Activated naive CD4-positive, alpha-beta T cell (primary cell): ENCODE measurements around the gene PDCD7.
"Not testable (repeated sequence)": the region's sequence is repeated elsewhere in the genome, so short reads cannot be mapped to it uniquely, and the experiment has no call there.

Source experiments
- DNase-seq, 4 experiments: peaks; one replicate each; lab custom pipeline; 2025; lab: John Stamatoyannopoulos, UW

PDCD7 gene, protein sequence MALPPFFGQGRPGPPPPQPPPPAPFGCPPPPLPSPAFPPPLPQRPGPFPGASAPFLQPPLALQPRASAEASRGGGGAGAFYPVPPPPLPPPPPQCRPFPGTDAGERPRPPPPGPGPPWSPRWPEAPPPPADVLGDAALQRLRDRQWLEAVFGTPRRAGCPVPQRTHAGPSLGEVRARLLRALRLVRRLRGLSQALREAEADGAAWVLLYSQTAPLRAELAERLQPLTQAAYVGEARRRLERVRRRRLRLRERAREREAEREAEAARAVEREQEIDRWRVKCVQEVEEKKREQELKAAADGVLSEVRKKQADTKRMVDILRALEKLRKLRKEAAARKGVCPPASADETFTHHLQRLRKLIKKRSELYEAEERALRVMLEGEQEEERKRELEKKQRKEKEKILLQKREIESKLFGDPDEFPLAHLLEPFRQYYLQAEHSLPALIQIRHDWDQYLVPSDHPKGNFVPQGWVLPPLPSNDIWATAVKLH

DNA sequence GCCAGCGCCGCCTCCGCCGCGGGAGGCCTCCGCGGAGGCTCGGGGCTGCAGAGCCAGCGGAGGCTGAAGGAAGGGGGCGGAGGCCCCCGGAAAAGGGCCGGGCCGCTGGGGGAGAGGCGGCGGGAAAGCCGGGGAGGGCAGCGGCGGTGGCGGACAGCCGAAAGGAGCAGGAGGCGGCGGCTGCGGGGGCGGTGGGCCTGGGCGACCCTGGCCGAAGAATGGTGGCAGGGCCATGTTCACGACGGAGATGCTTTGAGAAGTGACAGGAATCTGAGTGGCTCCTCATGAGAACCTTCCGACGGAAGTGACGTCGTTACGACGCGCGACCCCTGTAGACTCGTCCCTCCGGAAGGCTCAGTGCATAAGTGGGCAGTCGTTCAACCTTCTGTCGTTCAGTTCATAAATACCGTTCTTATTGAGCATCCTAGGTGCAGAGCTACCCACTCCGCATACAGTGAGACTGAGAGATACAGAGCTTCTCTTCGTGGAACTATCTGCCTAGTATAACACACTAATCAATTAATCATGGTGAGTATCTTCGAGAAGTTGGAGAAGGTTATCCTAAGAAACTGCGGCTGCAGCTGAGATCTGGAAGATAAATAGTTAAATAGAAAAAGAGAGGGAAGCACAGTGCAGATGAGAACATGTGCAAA is at the start of gene PDCD7:
PDCD7 (minus strand) TSS at position 261 of the 653 bp plus-strand sequence; CDS start at position 234, 27 bp downstream.
- peak; percentile 36 to 61 (median 48) for DNase-seq

- no peak for DNase-seq
Observed at GRCh38 chr15:65182538-65182937, 48.9 kb upstream of the PDCD7 start.

DNA sequence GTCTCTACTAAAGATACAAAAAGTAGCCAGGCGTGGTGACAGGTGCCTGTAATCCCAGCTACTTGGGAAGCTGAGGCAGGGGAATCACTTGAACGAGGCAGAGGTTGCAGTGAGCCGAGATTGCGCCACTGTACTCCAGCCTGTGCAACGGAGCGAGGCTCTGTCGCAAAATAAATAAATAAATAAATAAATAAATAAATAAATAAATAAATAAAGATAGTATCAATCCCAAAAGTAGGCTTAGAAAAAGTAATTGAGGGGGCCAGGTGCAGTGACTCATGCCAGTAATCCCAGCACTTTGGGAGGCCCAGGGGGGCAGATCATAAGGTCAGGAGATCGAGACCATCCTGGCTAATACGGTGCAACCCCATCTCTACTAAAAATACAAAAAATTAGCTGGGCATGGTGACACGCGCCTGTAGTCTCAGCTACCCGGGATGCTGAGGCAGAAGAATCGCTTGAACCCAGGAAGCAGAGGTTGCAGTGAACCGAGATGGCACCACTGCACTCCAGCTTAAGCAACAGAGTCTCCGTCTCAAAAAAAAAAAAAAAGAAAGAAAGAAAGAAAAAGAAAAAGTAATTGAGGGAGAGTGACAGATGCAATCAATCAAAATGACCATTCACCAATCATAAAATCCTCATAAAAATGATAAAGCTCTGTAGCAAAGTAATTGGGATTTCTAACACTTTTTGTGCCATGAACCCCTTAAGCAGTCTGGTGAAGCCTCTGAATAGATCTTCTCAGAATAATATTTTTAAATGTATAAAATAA is 48.2 kb upstream of the PDCD7 start:
- DNase-seq: not testable (repeated sequence)

- no peak for DNase-seq
Observed at GRCh38 chr15:65180167-65180566, 46.6 kb upstream of the PDCD7 start.

GRCh38 chr15:65177901-65178300 is 44.3 kb upstream of the PDCD7 start:
- DNase-seq: no peak

DNA sequence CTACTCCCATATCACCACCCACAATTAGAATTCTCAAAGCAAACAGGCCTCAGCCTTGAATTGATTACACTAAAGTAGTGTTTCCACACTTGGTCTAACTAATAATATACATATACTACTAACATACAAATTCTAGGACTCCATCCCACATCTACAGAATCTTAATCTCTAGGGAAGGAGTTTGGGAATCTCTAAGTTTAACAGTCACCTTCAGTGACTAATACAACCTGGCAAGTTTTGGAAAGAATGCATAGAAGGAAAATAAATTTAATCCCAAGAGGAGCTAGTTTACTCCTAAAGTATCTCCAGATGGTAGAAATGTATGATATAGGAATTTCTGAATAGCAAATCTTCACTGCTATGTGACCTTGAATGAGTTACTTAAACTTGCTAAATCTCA is 42.4 kb upstream of the PDCD7 start:
- DNase-seq: no peak

- no peak for DNase-seq
Observed at GRCh38 chr15:65175511-65175910, 41.9 kb upstream of the PDCD7 start.

DNA sequence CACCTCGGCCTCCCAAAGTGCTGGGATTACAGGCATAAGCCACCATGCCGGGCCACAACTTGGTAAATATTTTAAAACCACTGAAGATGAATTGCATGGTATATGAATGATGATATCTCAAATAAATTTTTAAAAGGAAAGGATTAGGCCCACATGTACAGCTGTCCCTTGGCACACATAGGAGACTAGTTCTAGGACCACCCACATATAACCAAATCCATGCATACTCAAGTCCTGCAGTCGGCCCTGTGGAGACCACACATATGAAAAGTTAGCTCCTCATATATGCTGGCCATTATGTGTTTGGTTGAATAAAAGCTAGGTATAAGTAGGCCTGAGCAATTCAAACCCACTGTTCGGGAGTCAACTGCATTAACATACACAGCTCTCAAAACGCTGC is 40.9 kb upstream of the PDCD7 start:
- DNase-seq: no peak

DNA sequence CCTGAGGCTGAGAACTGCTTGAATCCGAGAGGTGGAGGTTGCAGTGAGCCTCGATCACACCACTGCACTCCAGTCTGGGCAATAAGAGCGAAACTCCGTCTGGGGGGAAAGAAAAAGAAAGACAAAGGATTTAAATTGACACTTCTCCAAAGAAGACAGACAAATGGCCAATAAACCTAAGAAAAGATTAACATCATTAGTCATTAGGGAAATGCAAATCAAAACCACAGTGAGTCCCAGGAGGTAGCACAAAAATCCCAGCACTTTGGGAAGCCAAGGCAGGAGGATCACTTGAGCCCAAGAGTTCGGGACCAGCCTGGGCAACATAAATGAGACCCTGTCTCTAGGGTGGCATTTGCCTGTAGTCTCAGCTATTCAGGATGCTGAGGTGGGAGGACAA is 38.9 kb upstream of the PDCD7 start:
- no peak for DNase-seq

DNA sequence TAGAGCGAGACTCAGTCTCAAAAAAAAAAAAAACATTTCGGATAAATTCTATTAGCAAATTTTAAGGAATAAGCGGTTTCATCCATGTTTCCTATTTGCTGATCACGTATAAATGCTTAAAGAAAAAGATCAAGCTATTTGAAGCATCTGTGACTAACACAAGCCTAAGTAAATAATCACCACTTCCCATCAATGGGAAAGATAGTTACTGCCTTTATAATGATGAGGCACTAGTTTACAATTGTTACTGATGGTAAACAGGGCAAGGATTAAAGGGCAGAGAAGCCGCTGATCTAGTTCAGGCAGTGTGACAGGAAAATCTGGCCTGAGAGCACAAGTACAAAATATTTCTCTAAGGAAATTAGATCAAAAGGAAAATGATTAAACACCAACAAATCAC is 37.8 kb upstream of the PDCD7 start:
- no peak for DNase-seq

GRCh38 chr15:65165875-65166274 is 32.3 kb upstream of the PDCD7 start:
- DNase-seq: no peak

GRCh38 chr15:65164139-65164538 is 30.5 kb upstream of the PDCD7 start:
- no peak for DNase-seq

GRCh38 chr15:65163041-65163440 is 29.4 kb upstream of the PDCD7 start:
- DNase-seq: no peak

- no peak for DNase-seq
Observed at GRCh38 chr15:65156692-65157091, 23.1 kb upstream of the PDCD7 start.

GRCh38 chr15:65154720-65155119 is 21.1 kb upstream of the PDCD7 start:
- no peak for DNase-seq

GRCh38 chr15:65147902-65148301 is 14.3 kb upstream of the PDCD7 start:
- DNase-seq: no peak

- no peak for DNase-seq
Observed at GRCh38 chr15:65146438-65146837, 12.8 kb upstream of the PDCD7 start.

DNA sequence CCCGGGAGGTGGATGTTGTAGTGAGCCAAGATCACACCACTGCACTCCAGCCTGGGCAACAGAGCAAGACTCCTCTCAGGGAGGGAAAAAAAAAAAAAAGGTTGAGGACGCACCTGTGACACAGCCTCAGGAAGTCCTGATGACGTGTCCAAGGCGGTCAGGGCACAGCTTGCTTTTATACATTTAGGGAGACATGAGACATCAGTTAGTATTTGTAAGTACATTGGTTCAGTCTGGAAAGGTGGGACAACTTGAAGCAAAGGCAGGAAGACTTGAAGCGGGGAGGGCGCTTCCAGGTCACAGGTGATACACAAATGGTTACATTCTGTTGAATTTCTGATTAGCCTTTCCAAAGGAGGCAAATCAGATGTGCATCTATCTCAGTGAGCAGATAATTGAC is 5.0 kb upstream of the PDCD7 start:
- DNase-seq: not testable (repeated sequence)

DNA sequence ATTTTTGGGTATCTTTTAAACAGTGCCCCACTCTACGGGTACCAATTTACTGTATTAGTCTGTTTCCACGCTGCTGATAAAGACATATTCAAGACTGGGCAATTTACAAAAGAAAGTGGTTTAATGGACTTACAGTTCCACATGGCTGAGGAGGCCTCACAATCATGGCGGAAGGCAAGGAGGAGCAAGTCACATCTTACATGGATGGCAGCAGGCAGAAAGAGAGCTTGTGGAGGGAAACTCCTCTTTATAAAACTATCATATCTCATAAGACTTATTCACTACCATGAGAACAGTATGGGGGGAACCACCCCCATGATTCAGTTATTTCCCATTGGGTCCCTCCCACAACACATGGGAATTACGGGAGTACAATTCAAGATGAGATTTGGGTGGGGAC is 4.3 kb upstream of the PDCD7 start:
- DNase-seq: not testable (repeated sequence)

GRCh38 chr15:65137089-65137488 is 3.5 kb upstream of the PDCD7 start:
- not testable (repeated sequence) for DNase-seq

DNA sequence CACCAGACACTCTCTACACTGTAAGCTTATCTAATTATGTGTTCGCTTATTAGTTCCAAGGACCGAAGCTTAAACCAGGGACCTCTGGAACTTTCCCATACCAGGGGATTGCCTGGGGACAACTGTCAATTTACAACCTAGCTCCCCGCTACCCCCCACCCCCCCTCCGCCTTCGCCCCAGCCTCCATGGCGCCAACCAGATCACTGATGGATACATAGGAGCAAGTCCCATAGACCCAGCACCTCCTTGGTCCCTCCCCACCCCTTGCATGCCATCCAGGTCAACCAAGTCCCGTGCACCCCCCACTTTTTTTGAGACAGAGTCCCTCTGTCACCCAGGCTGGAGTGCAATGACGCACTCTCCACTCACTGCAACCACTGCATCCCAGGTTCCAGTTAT is 930 bp upstream of the PDCD7 start:
- no peak for DNase-seq

DNA sequence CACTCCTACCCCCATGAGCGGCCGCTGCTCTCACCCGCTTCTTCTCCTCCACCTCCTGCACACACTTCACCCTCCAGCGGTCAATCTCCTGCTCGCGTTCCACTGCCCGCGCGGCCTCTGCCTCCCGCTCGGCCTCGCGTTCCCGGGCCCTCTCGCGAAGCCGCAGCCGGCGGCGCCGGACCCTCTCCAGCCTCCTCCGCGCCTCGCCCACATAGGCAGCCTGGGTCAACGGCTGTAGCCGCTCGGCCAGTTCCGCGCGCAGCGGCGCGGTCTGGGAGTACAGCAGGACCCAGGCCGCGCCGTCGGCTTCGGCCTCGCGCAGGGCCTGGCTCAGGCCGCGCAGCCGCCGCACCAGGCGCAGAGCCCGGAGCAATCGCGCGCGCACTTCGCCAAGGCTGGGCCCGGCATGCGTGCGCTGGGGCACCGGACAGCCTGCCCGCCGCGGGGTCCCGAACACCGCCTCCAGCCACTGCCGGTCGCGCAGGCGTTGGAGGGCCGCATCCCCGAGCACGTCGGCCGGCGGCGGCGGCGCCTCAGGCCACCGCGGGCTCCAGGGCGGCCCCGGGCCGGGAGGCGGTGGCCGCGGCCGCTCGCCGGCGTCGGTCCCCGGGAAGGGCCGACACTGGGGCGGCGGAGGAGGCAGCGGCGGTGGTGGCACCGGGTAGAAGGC is 595 bp downstream of the PDCD7 start:
- DNase-seq: no peak
